ENCODE measurements around the gene NTM.

The NTM gene

DNA sequence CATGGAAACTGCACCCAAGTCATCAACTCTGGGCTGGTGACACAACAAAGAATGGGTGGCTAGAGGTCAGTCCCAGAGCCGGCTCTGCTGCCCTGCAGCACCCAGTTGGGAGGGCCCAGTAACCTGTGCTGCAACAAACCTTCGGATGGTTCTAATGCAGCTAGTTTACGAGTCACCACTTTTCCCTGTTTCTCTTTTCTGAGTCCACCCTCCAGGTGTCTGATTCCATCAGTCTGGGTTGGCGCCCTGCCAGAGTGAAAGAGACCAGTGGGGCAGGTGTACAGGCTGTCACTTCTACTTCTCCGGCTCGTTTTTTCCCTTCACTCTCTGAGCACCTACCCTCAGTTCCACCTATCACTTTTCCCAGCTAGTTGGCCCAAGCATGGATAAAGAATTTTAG lies 572.9 kb downstream of the NTM start:
- H3K9me3 ChIP-seq (ENCODE audit: control insufficient read depth, low read length) = no peaks in the 10 kb centered on the region
- H3K27ac ChIP-seq (ENCODE audit: low read depth, low read length, severe bottlenecking) = no peak overlapping the region
- H3K36me3 ChIP-seq (ENCODE audit: control insufficient read depth, insufficient read depth, low read length) = peaks cover 10% of the 10 kb centered on the region
- WGBS, 2 experiments (ENCODE audit: insufficient coverage in 2 of 2) = 90 to 93% methylated on average over 3 to 4 of the region's 6 CpGs
- H3K4me1 ChIP-seq (ENCODE audit: control insufficient read depth, insufficient read depth, low read length, poor library complexity, severe bottlenecking) = no peaks in the 10 kb centered on the region
- no peak overlapping the region for H3K4me3 ChIP-seq (ENCODE audit: extremely low read depth, insufficient read depth, low read length, poor library complexity, severe bottlenecking)

DNA sequence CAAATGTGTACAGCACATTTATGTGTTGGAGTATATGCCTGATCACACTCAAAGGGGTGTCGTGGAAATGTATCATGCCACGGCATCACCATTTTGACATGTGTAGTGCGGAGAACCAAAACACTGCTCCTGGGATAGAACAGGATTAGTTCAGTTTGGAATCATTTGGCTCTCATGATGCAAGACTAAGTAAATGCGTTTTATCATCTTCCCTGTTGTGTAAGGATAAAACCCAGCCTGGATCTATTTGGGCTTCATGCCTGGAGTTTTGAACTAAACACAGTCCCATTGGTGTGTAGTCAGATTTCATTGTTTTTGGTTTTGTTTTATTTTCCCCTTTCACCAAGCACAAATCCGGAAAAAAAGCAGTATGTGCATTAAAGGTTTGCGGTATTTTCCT lies 574.3 kb downstream of the NTM start:
- Histone ChIP-seq H3K9me3 (ENCODE audit: control insufficient read depth, low read length) (no peaks in the 10 kb centered on the region), H3K4me3 (ENCODE audit: extremely low read depth, insufficient read depth, low read length, poor library complexity, severe bottlenecking) (no peak overlapping the region), H3K27ac (ENCODE audit: low read depth, low read length, severe bottlenecking) (no peak overlapping the region), H3K36me3 (ENCODE audit: control insufficient read depth, insufficient read depth, low read length) (peaks cover 12% of the 10 kb centered on the region), H3K4me1 (ENCODE audit: control insufficient read depth, insufficient read depth, low read length, poor library complexity, severe bottlenecking) (no peaks in the 10 kb centered on the region)
- 95 to 100% methylated on average over 4 of the region's 6 CpGs for WGBS, 2 experiments (ENCODE audit: insufficient coverage in 2 of 2)

DNA sequence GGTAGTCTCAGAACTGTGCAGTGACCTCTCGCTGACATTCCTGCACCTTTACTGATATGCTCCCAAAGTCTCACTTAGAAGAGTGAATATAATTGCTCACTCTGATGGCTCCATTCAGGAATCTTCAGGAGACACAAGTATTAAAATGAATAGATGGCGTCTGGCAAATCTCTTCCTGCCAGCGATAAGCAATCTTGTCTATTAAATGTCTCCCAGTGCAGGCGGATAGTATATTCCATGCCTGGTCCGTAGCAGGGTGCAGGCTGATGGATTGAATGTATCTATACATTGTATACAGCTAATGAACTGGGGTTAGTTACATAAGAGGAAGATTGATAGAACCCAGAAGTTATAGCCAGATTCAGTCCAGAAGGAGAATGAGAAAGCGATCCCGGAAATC lies 575.3 kb downstream of the NTM start:
- WGBS, 2 experiments (ENCODE audit: insufficient coverage in 2 of 2) = 96 to 98% methylated on average over 6 to 7 of the region's 7 CpGs
- Histone ChIP-seq H3K4me3 (ENCODE audit: extremely low read depth, insufficient read depth, low read length, poor library complexity, severe bottlenecking) (no peak overlapping the region), H3K27ac (ENCODE audit: low read depth, low read length, severe bottlenecking) (no peak overlapping the region), H3K4me1 (ENCODE audit: control insufficient read depth, insufficient read depth, low read length, poor library complexity, severe bottlenecking) (no peaks in the 10 kb centered on the region), H3K36me3 (ENCODE audit: control insufficient read depth, insufficient read depth, low read length) (peaks cover 12% of the 10 kb centered on the region), H3K9me3 (ENCODE audit: control insufficient read depth, low read length) (no peaks in the 10 kb centered on the region)

- Histone ChIP-seq H3K4me3 (ENCODE audit: extremely low read depth, insufficient read depth, low read length, poor library complexity, severe bottlenecking) (no peak overlapping the region), H3K36me3 (ENCODE audit: control insufficient read depth, insufficient read depth, low read length) (peaks cover 12% of the 10 kb centered on the region), H3K4me1 (ENCODE audit: control insufficient read depth, insufficient read depth, low read length, poor library complexity, severe bottlenecking) (no peaks in the 10 kb centered on the region), H3K9me3 (ENCODE audit: control insufficient read depth, low read length) (no peaks in the 10 kb centered on the region), H3K27ac (ENCODE audit: low read depth, low read length, severe bottlenecking) (no peak overlapping the region)
- WGBS, 2 experiments (ENCODE audit: insufficient coverage in 2 of 2) = 92 to 94% methylated on average over 1 to 2 of the region's 2 CpGs
These were observed 577.1 kb downstream of the NTM start for GRCh38 chr11:131947511-131947910.

- Histone ChIP-seq H3K27ac (ENCODE audit: low read depth, low read length, severe bottlenecking) (no peak overlapping the region), H3K36me3 (ENCODE audit: control insufficient read depth, insufficient read depth, low read length) (peaks cover 12% of the 10 kb centered on the region), H3K4me1 (ENCODE audit: control insufficient read depth, insufficient read depth, low read length, poor library complexity, severe bottlenecking) (peaks cover 6% of the 10 kb centered on the region), H3K9me3 (ENCODE audit: control insufficient read depth, low read length) (no peaks in the 10 kb centered on the region), H3K4me3 (ENCODE audit: extremely low read depth, insufficient read depth, low read length, poor library complexity, severe bottlenecking) (no peak overlapping the region)
- 83% methylated on average over 1 of the region's 2 CpGs; no CpG with 5 or more reads in 1 of the 2 experiments for WGBS, 2 experiments (ENCODE audit: insufficient coverage in 2 of 2)
These were observed 580.7 kb downstream of the NTM start for GRCh38 chr11:131951121-131951520.

GRCh38 chr11:131954146-131954545 lies 583.7 kb downstream of the NTM start:
- H3K27ac ChIP-seq (ENCODE audit: low read depth, low read length, severe bottlenecking) = no peak overlapping the region
- peaks cover 13% of the 10 kb centered on the region for H3K4me1 ChIP-seq (ENCODE audit: control insufficient read depth, insufficient read depth, low read length, poor library complexity, severe bottlenecking)
- 92% methylated on average over 8 to 9 of the region's 10 CpGs for WGBS, 2 experiments (ENCODE audit: insufficient coverage in 2 of 2)

DNA sequence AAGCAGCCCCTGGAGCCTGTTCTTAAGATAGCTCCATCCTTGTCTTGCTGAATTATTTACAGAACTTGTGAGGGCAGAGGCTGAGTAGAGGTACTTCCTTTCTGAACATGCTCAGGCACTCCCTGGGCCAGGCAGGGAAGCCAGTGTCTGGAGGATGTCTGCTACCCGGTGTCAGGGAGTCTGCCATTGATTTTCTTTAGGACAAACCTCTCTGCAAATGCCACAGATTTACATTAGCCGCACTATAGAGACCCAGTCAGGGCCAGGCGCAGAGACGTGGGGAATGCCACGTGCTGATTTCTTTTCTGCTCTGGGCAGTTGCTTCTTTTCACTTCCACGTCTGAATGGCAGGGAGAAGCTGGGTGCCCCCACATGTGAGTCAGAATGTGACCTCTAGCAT lies 585.5 kb downstream of the NTM start:
- H3K36me3 ChIP-seq (ENCODE audit: control insufficient read depth, insufficient read depth, low read length) = peaks cover 17% of the 10 kb centered on the region
- 64 to 66% methylated on average over 5 to 6 of the region's 6 CpGs for WGBS, 2 experiments (ENCODE audit: insufficient coverage in 2 of 2)
- no peak overlapping the region for H3K27ac ChIP-seq (ENCODE audit: low read depth, low read length, severe bottlenecking)
- peaks cover 13% of the 10 kb centered on the region for H3K4me1 ChIP-seq (ENCODE audit: control insufficient read depth, insufficient read depth, low read length, poor library complexity, severe bottlenecking)
- no peak overlapping the region for H3K4me3 ChIP-seq (ENCODE audit: extremely low read depth, insufficient read depth, low read length, poor library complexity, severe bottlenecking)
- no peaks in the 10 kb centered on the region for H3K9me3 ChIP-seq (ENCODE audit: control insufficient read depth, low read length)

More at GRCh38 chr11:131954146-131954545, 583.7 kb downstream of the NTM start:
- peaks cover 8% of the 10 kb centered on the region for H3K36me3 ChIP-seq (ENCODE audit: control insufficient read depth, insufficient read depth, low read length)
- H3K4me3 ChIP-seq (ENCODE audit: extremely low read depth, insufficient read depth, low read length, poor library complexity, severe bottlenecking) = no peak overlapping the region
- no peaks in the 10 kb centered on the region for H3K9me3 ChIP-seq (ENCODE audit: control insufficient read depth, low read length)

DNA sequence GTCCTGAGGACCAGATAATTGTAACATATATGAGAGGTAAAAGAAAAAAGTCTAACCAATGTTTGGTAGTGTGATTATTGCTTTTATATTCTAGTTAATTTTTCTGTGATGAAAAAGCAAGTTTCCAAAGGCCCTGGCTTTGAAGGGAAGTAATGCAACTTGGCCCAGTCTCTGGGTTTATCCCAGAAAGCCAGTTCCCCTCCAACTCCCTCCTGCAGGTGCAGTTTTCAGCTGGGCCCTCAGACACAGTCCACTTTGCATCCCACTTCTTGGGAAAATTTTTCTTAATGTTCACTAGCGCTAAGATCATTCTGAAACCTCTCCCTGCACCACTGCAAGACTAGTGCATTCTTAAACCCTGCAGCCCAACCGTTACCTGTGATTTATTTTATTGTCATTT lies 586.8 kb downstream of the NTM start:
- Histone ChIP-seq H3K9me3 (ENCODE audit: control insufficient read depth, low read length) (no peaks in the 10 kb centered on the region), H3K4me3 (ENCODE audit: extremely low read depth, insufficient read depth, low read length, poor library complexity, severe bottlenecking) (no peak overlapping the region)
- no CpG with 5 or more reads among the region's 2 CpGs for WGBS, 2 experiments (ENCODE audit: insufficient coverage in 2 of 2)

GRCh38 chr11:131957875-131958274 lies 587.5 kb downstream of the NTM start:
- peaks cover 13% of the 10 kb centered on the region for H3K4me1 ChIP-seq (ENCODE audit: control insufficient read depth, insufficient read depth, low read length, poor library complexity, severe bottlenecking)
- 93 to 98% methylated on average over 3 to 4 of the region's 6 CpGs for WGBS, 2 experiments (ENCODE audit: insufficient coverage in 2 of 2)
- no peak overlapping the region for H3K27ac ChIP-seq (ENCODE audit: low read depth, low read length, severe bottlenecking)
- peaks cover 21% of the 10 kb centered on the region for H3K36me3 ChIP-seq (ENCODE audit: control insufficient read depth, insufficient read depth, low read length)
- no peak overlapping the region for H3K4me3 ChIP-seq (ENCODE audit: extremely low read depth, insufficient read depth, low read length, poor library complexity, severe bottlenecking)
- no peaks in the 10 kb centered on the region for H3K9me3 ChIP-seq (ENCODE audit: control insufficient read depth, low read length)

More for the DNA sequence above, 586.8 kb downstream of the NTM start:
- H3K27ac ChIP-seq (ENCODE audit: low read depth, low read length, severe bottlenecking) = no peak overlapping the region
- H3K4me1 ChIP-seq (ENCODE audit: control insufficient read depth, insufficient read depth, low read length, poor library complexity, severe bottlenecking) = peaks cover 13% of the 10 kb centered on the region
- peaks cover 21% of the 10 kb centered on the region for H3K36me3 ChIP-seq (ENCODE audit: control insufficient read depth, insufficient read depth, low read length)

GRCh38 chr11:131962818-131963217 lies 592.4 kb downstream of the NTM start:
- 90 to 93% methylated on average over 4 to 7 of the region's 7 CpGs for WGBS, 2 experiments (ENCODE audit: insufficient coverage in 2 of 2)
- peaks cover 21% of the 10 kb centered on the region for H3K36me3 ChIP-seq (ENCODE audit: control insufficient read depth, insufficient read depth, low read length)

DNA sequence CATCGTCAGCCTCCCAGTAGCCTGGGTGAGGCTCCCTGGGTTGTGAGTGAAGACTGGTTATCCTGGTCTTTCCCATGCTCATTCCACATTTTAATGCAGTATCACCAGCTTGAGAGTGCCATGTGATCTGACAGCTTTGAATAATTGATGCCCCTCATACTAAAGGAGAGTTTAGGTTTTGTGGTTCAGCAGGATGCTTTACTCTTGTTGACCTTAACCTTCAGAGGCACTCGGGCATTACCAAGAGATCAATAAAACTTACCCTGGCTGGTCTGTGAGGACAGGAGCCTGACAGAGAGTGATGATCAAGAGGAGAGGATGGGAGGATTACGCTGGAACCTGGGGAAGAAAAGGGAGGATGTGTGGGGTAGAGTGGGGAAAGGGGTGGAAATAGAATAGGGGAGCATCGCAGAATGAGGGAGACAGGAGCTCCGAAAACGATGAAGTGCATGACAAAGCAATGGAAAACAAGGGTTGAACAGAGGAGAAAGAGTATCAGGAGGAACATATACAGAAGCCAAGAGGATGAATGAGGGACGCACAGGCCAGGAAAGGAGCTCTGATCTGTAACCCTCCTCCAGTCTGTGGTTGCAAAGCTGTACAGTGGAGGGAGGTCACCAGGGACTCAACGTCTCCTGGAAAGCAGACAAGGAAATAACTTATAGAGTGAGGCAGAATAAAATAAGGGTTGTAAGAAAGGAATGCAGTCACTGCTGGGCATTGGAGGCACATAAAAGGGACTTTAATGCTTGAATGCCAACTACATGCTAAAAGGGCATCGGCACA lies 594.5 kb downstream of the NTM start:
- H3K27ac ChIP-seq (ENCODE audit: low read depth, low read length, severe bottlenecking) = no peak overlapping the region
- no peaks in the 10 kb centered on the region for H3K9me3 ChIP-seq (ENCODE audit: control insufficient read depth, low read length)
- peaks cover 8% of the 10 kb centered on the region for H3K4me1 ChIP-seq (ENCODE audit: control insufficient read depth, insufficient read depth, low read length, poor library complexity, severe bottlenecking)
- H3K36me3 ChIP-seq (ENCODE audit: control insufficient read depth, insufficient read depth, low read length) = peaks cover 13% of the 10 kb centered on the region
- 93 to 97% methylated on average over 6 to 8 of the region's 9 CpGs for WGBS, 2 experiments (ENCODE audit: insufficient coverage in 2 of 2)
- no peak overlapping the region for H3K4me3 ChIP-seq (ENCODE audit: extremely low read depth, insufficient read depth, low read length, poor library complexity, severe bottlenecking)

More at GRCh38 chr11:131962818-131963217, 592.4 kb downstream of the NTM start:
- Histone ChIP-seq H3K4me3 (ENCODE audit: extremely low read depth, insufficient read depth, low read length, poor library complexity, severe bottlenecking) (no peak overlapping the region), H3K27ac (ENCODE audit: low read depth, low read length, severe bottlenecking) (no peak overlapping the region), H3K4me1 (ENCODE audit: control insufficient read depth, insufficient read depth, low read length, poor library complexity, severe bottlenecking) (peaks cover 8% of the 10 kb centered on the region), H3K9me3 (ENCODE audit: control insufficient read depth, low read length) (no peaks in the 10 kb centered on the region)
